ENCODE results near the gene PAH.

- TF ChIP-seq POLR2A (IDR thresholded peaks at IDR 0.05), result no peak
- no peak for TF ChIP-seq CTCF (IDR thresholded peaks at IDR 0.05)
Measured at GRCh38 chr12:102927220-102927619, 10.2 kb upstream of the PAH start.

Data from adrenal gland (tissue), 5 donors.